ENCODE results near the gene SPAG17.

Gene SPAG17

GRCh38 chr1:118032883-118033282 lies 152.1 kb downstream of the SPAG17 start:
- TF ChIP-seq POLR2AphosphoS5 (IDR thresholded peaks at IDR 0.05; ENCODE audit: low read depth, low read length) (no peak), TAF1 (IDR thresholded peaks at IDR 0.05; ENCODE audit: borderline replicate concordance, insufficient read depth, low read length) (no peak), FOXP2 (optimal IDR thresholded peaks at IDR 0.05; ENCODE audit: borderline replicate concordance, extremely low read depth, extremely low read length, insufficient read depth) (no peak), REST (IDR thresholded peaks at IDR 0.05; ENCODE audit: insufficient read depth in 1 of 2, low read depth in 2 of 2, low read length in 2 of 2) (no peak), SIN3A (IDR thresholded peaks at IDR 0.05; ENCODE audit: borderline replicate concordance, insufficient read depth, low read length) (no peak)

- TF ChIP-seq SIN3A (IDR thresholded peaks at IDR 0.05; ENCODE audit: borderline replicate concordance, insufficient read depth, low read length) (no peak), FOXP2 (optimal IDR thresholded peaks at IDR 0.05; ENCODE audit: borderline replicate concordance, extremely low read depth, extremely low read length, insufficient read depth) (no peak), REST (IDR thresholded peaks at IDR 0.05; ENCODE audit: insufficient read depth in 1 of 2, low read depth in 2 of 2, low read length in 2 of 2) (no peak), TAF1 (IDR thresholded peaks at IDR 0.05; ENCODE audit: borderline replicate concordance, insufficient read depth, low read length) (no peak), POLR2AphosphoS5 (IDR thresholded peaks at IDR 0.05; ENCODE audit: low read depth, low read length) (no peak)
Measured at GRCh38 chr1:118028267-118028666, 156.8 kb downstream of the SPAG17 start.

- no peak for TF ChIP-seq FOXP2 (optimal IDR thresholded peaks at IDR 0.05; ENCODE audit: borderline replicate concordance, extremely low read depth, extremely low read length, insufficient read depth)
- TF ChIP-seq TAF1 (IDR thresholded peaks at IDR 0.05; ENCODE audit: borderline replicate concordance, insufficient read depth, low read length), result no peak
- no peak for TF ChIP-seq POLR2AphosphoS5 (IDR thresholded peaks at IDR 0.05; ENCODE audit: low read depth, low read length)
- TF ChIP-seq REST (IDR thresholded peaks at IDR 0.05; ENCODE audit: insufficient read depth in 1 of 2, low read depth in 2 of 2, low read length in 2 of 2), result no peak
- no peak for TF ChIP-seq SIN3A (IDR thresholded peaks at IDR 0.05; ENCODE audit: borderline replicate concordance, insufficient read depth, low read length)
Measured at GRCh38 chr1:118023199-118023598, 161.8 kb downstream of the SPAG17 start.

DNA sequence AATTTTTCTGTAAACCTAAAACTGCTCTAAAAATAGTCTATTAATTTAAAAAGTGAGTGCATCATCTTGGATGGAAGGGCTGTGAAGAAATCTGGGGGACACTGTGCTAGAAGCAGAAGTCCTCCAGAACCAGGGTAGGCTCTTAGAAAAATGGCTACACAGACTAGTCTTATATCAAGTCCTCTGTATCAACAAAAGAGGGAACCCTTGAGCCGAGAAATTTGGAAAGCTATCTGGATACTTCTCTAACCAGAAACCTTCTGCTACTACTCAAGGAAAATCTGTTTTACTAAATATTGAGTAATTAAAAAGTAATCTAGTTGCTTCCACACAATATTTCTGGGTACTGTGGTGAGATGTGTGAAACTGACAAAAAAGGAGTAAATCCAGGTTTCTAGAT lies 163.4 kb downstream of the SPAG17 start:
- TF ChIP-seq REST (IDR thresholded peaks at IDR 0.05; ENCODE audit: insufficient read depth in 1 of 2, low read depth in 2 of 2, low read length in 2 of 2), result no peak
- no peak for TF ChIP-seq POLR2AphosphoS5 (IDR thresholded peaks at IDR 0.05; ENCODE audit: low read depth, low read length)
- TF ChIP-seq FOXP2 (optimal IDR thresholded peaks at IDR 0.05; ENCODE audit: borderline replicate concordance, extremely low read depth, extremely low read length, insufficient read depth), result no peak
- TF ChIP-seq TAF1 (IDR thresholded peaks at IDR 0.05; ENCODE audit: borderline replicate concordance, insufficient read depth, low read length), result no peak
- TF ChIP-seq SIN3A (IDR thresholded peaks at IDR 0.05; ENCODE audit: borderline replicate concordance, insufficient read depth, low read length), result no peak

DNA sequence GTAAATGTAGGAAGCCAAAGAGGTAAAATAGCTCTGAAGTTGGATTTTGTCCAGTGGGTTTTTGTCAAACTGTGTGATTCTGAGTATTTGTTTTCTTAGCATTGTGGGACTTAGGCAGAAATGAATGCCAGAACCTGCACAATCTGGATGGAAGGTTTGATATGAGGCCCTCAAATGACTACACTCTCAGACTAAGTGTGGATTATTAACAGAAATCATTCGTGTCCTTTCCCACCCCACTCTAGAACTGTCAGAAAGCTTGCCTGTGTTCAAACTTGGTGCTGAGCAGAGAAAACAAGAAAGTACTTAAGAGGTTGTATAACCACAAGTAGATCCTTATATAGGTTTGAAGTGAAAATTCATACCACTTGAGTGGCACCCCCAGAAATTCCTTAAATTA lies 167.0 kb downstream of the SPAG17 start:
- TF ChIP-seq REST (IDR thresholded peaks at IDR 0.05; ENCODE audit: insufficient read depth in 1 of 2, low read depth in 2 of 2, low read length in 2 of 2) (no peak), TAF1 (IDR thresholded peaks at IDR 0.05; ENCODE audit: borderline replicate concordance, insufficient read depth, low read length) (no peak), POLR2AphosphoS5 (IDR thresholded peaks at IDR 0.05; ENCODE audit: low read depth, low read length) (no peak), FOXP2 (optimal IDR thresholded peaks at IDR 0.05; ENCODE audit: borderline replicate concordance, extremely low read depth, extremely low read length, insufficient read depth) (no peak), SIN3A (IDR thresholded peaks at IDR 0.05; ENCODE audit: borderline replicate concordance, insufficient read depth, low read length) (no peak)
